Measurements from ENCODE around the gene BRF1. TPM values are rescaled to one million over a fixed set of nuclear protein-coding genes. Genes with fewer than 3 reads are reported as not detected.

The BRF1 gene
- total and polyA plus RNA-seq, 2 of the 8 experiments (the other 6 are each of a cell fraction or from before 2014, with no cell fraction given): 7.7 to 18.3 TPM

- Histone ChIP-seq H2AK5ac (ENCODE audit: low read depth, low read length) (no peak overlapping the region), H3K4me3 (ENCODE audit: extremely low read depth in 1 of 4, insufficient read depth in 2 of 4, low read depth in 3 of 4, low read length in 4 of 4) (no peak overlapping the region), H3K79me2 (ENCODE audit: control insufficient read depth in 1 of 2, insufficient read depth in 2 of 2, low read length in 2 of 2) (no peaks in the 10 kb centered on the region), H3K4me1 (replicated peaks in 1 of 4; ENCODE audit: control insufficient read depth in 3 of 4, insufficient read depth in 4 of 4, low read length in 3 of 4) (no peaks in the 10 kb centered on the region), H2BK120ac (replicated peaks; ENCODE audit: low read depth, low read length) (no peak overlapping the region), H3K36me3 (ENCODE audit: control insufficient read depth in 2 of 4, insufficient read depth in 4 of 4, low read length in 3 of 4) (no peaks in the 10 kb centered on the region; a peak in 2 of 8 replicates), H3K56ac (replicated peaks; ENCODE audit: insufficient read length, low read depth, low read length) (no peak overlapping the region), H2AFZ (ENCODE audit: low read length) (no peak overlapping the region), H3K18ac (ENCODE audit: extremely low read depth, low read length) (no peak overlapping the region), H2BK15ac (ENCODE audit: low read length) (no peak overlapping the region), H4K5ac (ENCODE audit: insufficient read length, low read depth, low read length) (no peak overlapping the region), H2BK5ac (ENCODE audit: low read depth, low read length) (no peak overlapping the region), H3K23me2 (ENCODE audit: low read depth, low read length) (peaks cover 5% of the 10 kb centered on the region; the same call in 1 of the 2 replicates), H3K4ac (replicated peaks; ENCODE audit: insufficient read length, low read depth, low read length) (no peak overlapping the region), H3K9ac (replicated peaks in 1 of 4; ENCODE audit: extremely low read depth in 1 of 4, low read depth in 3 of 4, low read length in 3 of 4) (no peak overlapping the region), H2BK12ac (ENCODE audit: low read depth, low read length) (no peak overlapping the region), H4K91ac (replicated peaks; ENCODE audit: insufficient read length, low read length) (no peak overlapping the region), H3K14ac (ENCODE audit: insufficient read length) (no peak overlapping the region), H2BK20ac (ENCODE audit: low read length) (no peak overlapping the region), H3K4me2 (ENCODE audit: insufficient read depth in 1 of 2, low read depth in 2 of 2, low read length in 2 of 2) (no peak overlapping the region), H3K79me1 (ENCODE audit: low read depth, low read length) (peaks cover 4% of the 10 kb centered on the region; the same call in 1 of the 2 replicates), H3K27ac (ENCODE audit: low read depth, low read length) (no peak overlapping the region), H4K8ac (ENCODE audit: extremely low read depth, insufficient read depth, low read length) (no peak overlapping the region), H3K23ac (ENCODE audit: insufficient read length) (no peak overlapping the region), H4K20me1 (replicated peaks in 1 of 2; ENCODE audit: control insufficient read depth in 1 of 2, insufficient read depth in 2 of 2, low read length in 2 of 2) (peaks cover 0 to 19% of the 10 kb centered on the region in 2 experiments), H3K27me3 (replicated peaks in 1 of 4; ENCODE audit: control insufficient read depth in 3 of 4, extremely low read depth in 1 of 4, insufficient read depth in 3 of 4, low read length in 3 of 4) (no peaks in the 10 kb centered on the region; a peak in 1 of 7 replicates), H3K9me3 (ENCODE audit: insufficient read depth in 2 of 2, low read depth in 1 of 2, low read length in 1 of 2) (no peaks in the 10 kb centered on the region)
- FAIRE-seq: no peak
- DNase-seq (ENCODE audit: low read depth in 1 of 2, low spot score in 2 of 2): no peak
- TF ChIP-seq POLR2A (IDR thresholded peaks at IDR 0.05; ENCODE audit: control extremely low read depth in 1 of 2, low read depth in 2 of 2, low read length in 2 of 2): no peak
- no peak for TF ChIP-seq KDM5A (IDR thresholded peaks at IDR 0.05; ENCODE audit: low read length)
- TF ChIP-seq CEBPB (IDR thresholded peaks at IDR 0.05; ENCODE audit: low read depth, low read length): no peak
- no peak for TF ChIP-seq MAFK (IDR thresholded peaks at IDR 0.05; ENCODE audit: low read depth, low read length)
- POLR2A ChIA-PET (ENCODE audit: partially characterized antibody): no interaction called here
- CTCF ChIA-PET (ENCODE audit: partially characterized antibody): interaction anchor here (1.2 to 1.9 kb wide), 2 partner anchors 17 to 50 kb away, joined by 3 to 8 read pairs; no protein-coding TSS in a partner anchor
- WGBS, 2 experiments (ENCODE audit: extremely low coverage in 1 of 2, insufficient coverage in 1 of 2, insufficient read length in 1 of 2, insufficient replicate concordance in 2 of 2, low coverage in 1 of 2, low lambda C conversion rate in 2 of 2, missing lambda C conversion rate in 1 of 2): 91% methylated on average over 12 of the region's 17 CpGs; no CpG with 5 or more reads in 1 of the 2 experiments
Observed at GRCh38 chr14:105219753-105220152, 81.0 kb downstream of the BRF1 start.
